Lung microvascular endothelial cell (primary cell): ENCODE data around the gene INO80. TPM values are rescaled to one million over a fixed set of nuclear protein-coding genes. Genes with fewer than 3 reads are reported as not detected.
"Not testable (repeated sequence)": the region's sequence is repeated elsewhere in the genome, so short reads cannot be mapped to it uniquely, and the experiment has no call there.

Experiments
- DNase-seq, 2 donors: peaks; one replicate each; pipeline versions ENCODE4 v3.0.0 to v3.0.0-alpha.2; 2010; ENCODE audit warnings: low read depth in 2 of 2
- total RNA-seq: library from RNA; depleted of rRNA; stranded (reverse); fragments of >200 nt; gene quantifications from 2 replicates; pipeline ENCODE4 v1.2.1, GENCODE V29; 2014

INO80 gene
- total RNA-seq, 1 donor from 2014 or later: 21.4 TPM

DNA sequence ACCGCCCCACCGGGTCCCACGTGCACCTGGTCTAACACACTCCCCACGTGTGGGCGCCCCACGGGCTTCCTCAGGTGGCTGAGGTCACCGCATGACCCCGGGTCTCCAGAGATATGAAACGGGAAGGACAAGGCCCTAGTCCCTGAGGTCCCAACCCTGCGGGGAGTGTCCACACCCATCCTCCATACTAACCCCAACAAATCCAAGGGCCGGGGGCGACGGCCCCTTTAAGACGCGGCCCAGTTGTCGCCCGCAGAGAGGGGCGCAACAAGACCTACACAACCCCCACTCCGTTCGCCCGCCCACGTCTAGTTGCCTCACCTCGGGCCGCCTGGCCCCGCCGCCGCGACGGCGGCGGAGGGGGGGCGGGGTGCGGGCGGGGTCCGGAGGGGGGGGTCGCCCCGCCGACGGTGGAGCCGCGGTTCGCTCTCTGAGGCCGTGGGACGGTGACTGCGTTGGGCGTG is 396 bp downstream of the INO80 start:
- peak; percentile 52 to 71 for DNase-seq

DNA sequence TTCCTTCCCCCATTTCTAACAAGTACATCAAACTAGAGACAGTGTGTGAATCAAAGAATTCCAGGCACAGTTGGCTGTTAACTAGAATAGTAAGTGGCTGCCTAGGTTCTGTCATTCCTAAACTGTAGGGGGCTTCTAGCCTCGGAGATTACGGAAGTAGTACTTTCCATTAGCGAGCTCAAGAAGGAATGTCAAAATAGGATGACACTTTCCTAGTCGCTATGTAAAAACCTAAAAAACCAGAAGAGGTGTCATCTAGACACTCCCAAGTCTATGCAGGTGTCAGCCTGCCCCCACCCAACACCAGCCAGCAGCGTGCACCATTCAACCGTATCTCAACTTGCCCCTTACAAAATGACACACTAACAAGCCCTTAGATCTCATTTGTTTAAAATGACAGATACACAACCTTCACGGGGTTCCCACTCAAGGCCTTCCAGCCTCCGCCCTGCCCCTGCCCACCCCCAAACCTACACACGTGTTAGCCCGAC is 874 bp downstream of the INO80 start:
- DNase-seq: peak; percentile 55 to 60

DNA sequence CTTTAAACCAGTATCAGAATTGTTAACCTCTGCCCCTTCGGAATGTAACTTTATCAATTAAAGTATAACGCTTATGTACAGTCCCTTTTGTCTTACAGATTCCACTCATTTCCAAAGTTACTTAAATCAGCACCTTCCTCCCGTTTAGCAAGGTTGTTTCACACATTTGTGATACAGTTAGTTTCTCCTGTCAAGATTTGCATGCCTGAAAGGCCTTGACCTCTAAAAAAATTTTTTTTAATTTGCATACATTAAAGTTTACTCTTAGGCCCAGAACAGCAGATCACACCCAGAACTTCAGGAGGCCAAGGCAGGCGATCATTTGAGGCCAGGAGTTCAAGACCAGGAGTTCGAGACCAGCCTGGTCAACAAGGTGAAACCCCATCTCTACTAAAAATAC is 9.1 kb downstream of the INO80 start:
- DNase-seq: no peak

- DNase-seq: no peak
These were observed 10.4 kb downstream of the INO80 start for GRCh38 chr15:41105348-41106334.

DNA sequence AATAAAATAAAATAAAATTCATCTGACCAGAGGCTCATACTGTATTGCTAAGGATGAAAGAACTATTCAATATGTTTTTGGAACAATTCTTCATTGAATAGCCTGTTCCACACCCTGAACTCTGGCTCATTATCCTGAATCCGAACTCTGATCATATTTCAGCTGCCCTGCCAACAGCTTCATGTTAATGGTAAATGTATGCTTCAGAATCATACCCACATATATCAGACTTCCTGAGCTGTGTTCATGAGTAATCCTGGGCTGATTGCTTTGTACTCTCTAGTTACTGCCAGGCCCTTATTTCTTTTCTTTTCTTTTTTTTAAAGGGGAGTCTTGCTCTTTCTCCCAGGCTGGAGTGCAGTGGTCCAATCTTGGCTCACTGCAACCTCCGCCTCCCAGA is 11.8 kb downstream of the INO80 start:
- peak; percentile 6 to 77 for DNase-seq

GRCh38 chr15:41102854-41103253 is 13.2 kb downstream of the INO80 start:
- no peak for DNase-seq

GRCh38 chr15:41096178-41096577 is 19.9 kb downstream of the INO80 start:
- DNase-seq: no peak

GRCh38 chr15:41085029-41085428 is 31.1 kb downstream of the INO80 start:
- DNase-seq: no peak

DNA sequence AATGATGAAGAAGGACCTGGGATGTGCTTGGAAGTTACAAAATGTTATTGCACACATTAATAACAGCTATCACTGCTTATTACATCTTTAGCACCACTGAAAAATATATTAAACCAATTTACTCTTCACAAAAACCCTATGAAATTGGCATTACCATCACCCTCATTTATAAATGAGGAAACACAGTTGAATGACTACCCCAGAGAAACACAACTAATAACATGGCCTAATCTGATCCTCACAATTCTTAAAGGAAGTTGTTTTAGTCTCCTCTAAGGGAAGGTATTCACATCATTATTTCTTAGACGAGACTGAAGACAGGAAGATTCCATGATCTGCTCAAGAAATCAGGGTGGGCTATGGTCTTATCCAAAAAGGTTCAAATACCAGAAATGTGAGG is 35.9 kb downstream of the INO80 start:
- no peak for DNase-seq

DNA sequence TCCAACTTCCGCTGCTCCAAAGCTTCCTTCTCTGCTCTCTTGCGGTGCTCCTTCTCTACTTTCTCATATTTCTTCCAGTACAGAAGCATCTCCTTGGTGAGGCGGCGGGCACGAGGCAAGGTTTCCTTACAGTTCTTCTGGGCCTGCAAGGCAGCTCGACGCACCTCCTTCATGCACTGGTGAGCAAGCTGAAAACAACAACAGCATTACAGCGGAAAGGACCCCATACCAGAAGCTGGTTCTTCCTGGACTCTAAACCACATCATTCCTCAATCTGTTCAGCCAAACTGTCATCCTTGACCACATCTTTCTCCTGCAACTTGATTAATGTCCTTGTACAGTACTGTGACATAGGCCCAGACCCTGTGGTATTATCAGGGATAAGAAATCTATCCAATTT is 36.4 kb downstream of the INO80 start:
- no peak for DNase-seq

- not testable (repeated sequence) for DNase-seq
These were observed 37.2 kb downstream of the INO80 start for GRCh38 chr15:41078879-41079278.

- no peak for DNase-seq
These were observed 38.0 kb downstream of the INO80 start for GRCh38 chr15:41078125-41078524.

- no peak for DNase-seq
These were observed 43.1 kb downstream of the INO80 start for GRCh38 chr15:41073028-41073427.

GRCh38 chr15:41072013-41072412 is 44.1 kb downstream of the INO80 start:
- DNase-seq: no peak

GRCh38 chr15:41066516-41066915 is 49.6 kb downstream of the INO80 start:
- DNase-seq: no peak

DNA sequence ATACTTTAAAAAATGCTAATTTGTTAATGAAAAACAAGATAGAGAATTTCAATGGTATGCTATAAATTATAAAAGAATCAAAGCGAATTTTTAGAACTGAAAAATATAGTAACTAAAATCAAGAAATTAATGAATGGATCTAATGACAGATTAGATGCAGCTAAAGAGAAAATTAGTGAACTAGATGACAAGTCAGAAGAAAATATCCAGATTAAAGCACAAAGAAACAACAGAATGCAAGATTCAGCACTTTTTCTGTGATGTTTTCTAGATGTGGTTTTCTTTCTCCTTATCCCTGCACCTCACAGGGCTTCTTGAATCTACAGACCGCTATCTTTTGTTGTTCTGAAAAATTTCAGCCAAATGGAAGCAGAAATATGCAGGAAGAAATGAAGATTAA is 54.4 kb downstream of the INO80 start:
- no peak for DNase-seq

DNA sequence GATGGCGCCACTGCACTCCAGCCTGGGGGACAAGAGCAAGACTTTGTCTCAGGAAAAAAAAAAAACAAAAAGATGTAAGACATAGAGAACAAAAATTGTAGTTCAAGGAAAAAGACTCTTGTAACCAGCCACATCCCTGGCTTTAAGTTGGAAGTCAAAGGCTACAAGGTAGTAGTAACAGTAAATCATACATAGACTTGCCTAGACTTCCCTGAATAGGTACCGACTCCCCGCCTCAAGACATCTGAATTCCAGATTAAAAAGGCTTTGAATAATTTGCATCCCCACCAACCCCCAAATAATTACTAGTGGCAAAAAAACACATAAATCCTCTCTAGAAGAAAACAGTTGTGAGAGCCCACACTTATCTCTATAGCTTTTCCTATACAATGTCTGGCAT is 55.6 kb downstream of the INO80 start:
- no peak for DNase-seq

GRCh38 chr15:41056810-41057209 is 59.3 kb downstream of the INO80 start:
- DNase-seq: no peak

- DNase-seq: no peak
These were observed 60.4 kb downstream of the INO80 start for GRCh38 chr15:41055706-41056105.

- no peak for DNase-seq
These were observed 64.9 kb downstream of the INO80 start for GRCh38 chr15:41051139-41051538.

- no peak for DNase-seq
These were observed 67.2 kb downstream of the INO80 start for GRCh38 chr15:41048852-41049251.

- no peak for DNase-seq
These were observed 67.7 kb downstream of the INO80 start for GRCh38 chr15:41048397-41048796.

- no peak for DNase-seq
These were observed 68.6 kb downstream of the INO80 start for GRCh38 chr15:41047474-41047873.
